VCaP (cell line): ENCODE results near the gene EML1.

ENCODE experiments used
- H3K27ac ChIP-seq: fragments of 450-650 bp; 2 replicates; pipeline ENCODE4 v1.5.1; 2017
- CTCF ChIP-seq: fragments of 450-650 bp; conservative IDR thresholded peaks from 2 replicates; pipeline ENCODE4 v1.5.1; 2017; ENCODE audit warnings: mild to moderate bottlenecking, moderate library complexity

The EML1 gene

GRCh38 chr14:99791476-99792209, 1.6 kb upstream of the EML1 start:
- TF ChIP-seq CTCF: no peak
- H3K27ac ChIP-seq: peak overlapping the region; percentile 78

DNA sequence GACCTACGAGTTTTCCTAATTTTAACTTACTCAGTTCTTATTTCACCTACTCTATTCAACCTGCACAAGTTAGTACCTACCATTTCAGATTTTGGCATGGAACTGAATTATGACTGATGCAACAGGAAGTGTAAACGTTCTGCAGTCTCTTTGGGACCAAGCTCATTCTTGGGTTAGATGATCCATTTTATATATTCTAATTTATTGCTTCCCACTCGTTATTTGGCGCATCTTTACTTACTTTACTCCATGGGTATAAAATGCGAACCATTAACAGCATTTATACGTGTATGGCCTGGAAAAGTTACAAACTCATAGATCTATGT, 1.0 kb upstream of the EML1 start:
- peak overlapping the region; percentile 78 for H3K27ac ChIP-seq
- TF ChIP-seq CTCF: no peak

- peak overlapping the region; percentile 78 for H3K27ac ChIP-seq
- no peak for TF ChIP-seq CTCF
Measured at GRCh38 chr14:99792551-99793212, 531 bp upstream of the EML1 start.

DNA sequence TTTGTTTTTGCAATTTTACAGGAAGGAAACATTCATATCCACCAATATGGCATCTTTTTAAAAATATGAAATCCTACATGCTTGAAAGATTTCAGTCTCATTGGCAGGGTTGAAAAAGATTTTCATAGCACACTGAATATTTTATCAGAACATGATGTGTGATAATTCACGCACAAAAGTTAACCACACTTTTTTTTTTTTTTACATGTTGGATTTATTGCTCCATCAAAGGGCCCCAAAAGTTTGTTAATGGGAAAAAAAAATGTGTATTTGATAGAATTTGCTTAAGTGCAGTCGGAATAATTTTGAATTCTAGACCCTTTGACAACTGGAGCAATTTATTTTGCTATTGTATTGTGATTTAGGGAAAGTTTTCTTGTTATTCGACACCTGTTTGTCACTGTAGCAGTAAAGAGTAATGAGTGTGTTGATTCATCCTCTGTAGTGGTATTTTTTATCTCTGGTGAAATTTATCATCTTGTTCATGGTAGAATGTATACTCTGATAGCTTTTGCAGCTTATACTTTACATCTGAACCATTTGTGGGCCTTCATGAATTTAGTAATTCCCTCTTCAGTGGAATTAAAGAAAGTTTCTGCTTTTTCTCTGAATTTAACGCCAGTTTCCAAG, 1.1 kb downstream of the EML1 start:
- H3K27ac ChIP-seq: peak overlapping the region; percentile 78
- no peak for TF ChIP-seq CTCF

DNA sequence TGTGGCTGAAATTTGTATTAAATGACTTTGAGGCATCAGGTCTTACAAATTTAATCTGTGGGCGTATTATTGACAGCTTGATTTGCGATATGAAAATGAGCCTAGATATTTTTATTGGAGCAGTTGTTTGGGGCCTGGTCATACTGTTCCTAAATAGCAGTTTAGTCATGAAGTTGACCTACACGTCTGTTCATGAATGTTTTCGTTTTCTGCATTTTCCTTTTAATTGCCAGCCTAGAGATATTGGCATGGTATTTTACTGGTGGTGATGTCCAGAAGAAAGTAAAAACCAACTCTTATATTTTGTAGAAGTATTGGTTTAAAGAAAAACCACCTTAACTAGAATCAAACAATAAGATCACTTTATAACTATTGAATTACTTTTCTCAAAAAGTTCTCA, 1.8 kb downstream of the EML1 start:
- H3K27ac ChIP-seq: no peak overlapping the region
- no peak for TF ChIP-seq CTCF

DNA sequence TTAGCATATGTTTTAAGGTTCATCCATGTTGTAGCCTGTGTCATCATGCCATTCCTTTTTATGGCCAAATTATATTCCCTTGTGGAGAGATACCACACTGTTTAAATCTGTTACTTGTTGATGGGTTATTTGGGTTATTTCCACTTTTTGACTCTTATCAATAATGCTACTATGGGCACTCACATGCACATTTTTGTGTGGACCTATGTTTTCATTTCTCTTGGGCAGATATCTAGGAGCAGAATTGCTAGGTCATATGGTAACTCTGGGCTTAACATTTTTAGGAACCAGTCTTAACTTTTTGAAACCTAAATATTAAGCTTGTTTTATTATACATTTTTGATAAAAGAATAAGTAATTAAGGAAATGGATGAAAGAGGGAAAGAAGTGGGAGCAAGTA, 4.0 kb downstream of the EML1 start:
- TF ChIP-seq CTCF: no peak
- no peak overlapping the region for H3K27ac ChIP-seq

DNA sequence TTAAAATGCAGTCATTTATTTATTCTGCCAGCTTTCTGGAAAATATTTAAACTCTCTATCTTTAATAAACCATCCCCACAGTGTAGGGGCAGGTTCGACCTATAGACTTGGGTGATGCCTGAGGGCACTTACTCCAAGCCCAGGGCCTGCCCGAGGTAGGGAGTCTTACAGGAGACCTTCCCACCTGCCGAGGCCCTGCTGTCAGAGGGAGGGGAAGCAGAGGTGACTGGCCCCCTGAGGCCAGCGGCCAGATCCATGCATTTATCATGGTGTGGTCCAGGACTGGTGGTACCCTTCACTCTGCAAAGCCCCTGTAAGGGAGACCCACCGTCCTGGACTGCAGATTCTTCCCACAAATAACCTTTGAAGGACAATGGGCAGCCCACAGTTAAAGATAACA, 7.6 kb downstream of the EML1 start:
- no peak for TF ChIP-seq CTCF
- no peak overlapping the region for H3K27ac ChIP-seq
